Measurements from ENCODE around the gene DNAH12.

Gene DNAH12

GRCh38 chr3:57420001-57420400 is 124.1 kb downstream of the DNAH12 start:
- TF ChIP-seq CTCF (IDR thresholded peaks at IDR 0.05; ENCODE audit: borderline replicate concordance, insufficient read depth, low read depth, low read length): no peak
- no peak overlapping the region for H3K4me3 ChIP-seq (ENCODE audit: low read depth, low read length)

- no peak for TF ChIP-seq CTCF (IDR thresholded peaks at IDR 0.05; ENCODE audit: borderline replicate concordance, insufficient read depth, low read depth, low read length)
- no peak overlapping the region for H3K4me3 ChIP-seq (ENCODE audit: low read depth, low read length)
These were observed 132.4 kb downstream of the DNAH12 start for GRCh38 chr3:57411715-57412114.

GRCh38 chr3:57409471-57409870 is 134.7 kb downstream of the DNAH12 start:
- no peak overlapping the region for H3K4me3 ChIP-seq (ENCODE audit: low read depth, low read length)
- TF ChIP-seq CTCF (IDR thresholded peaks at IDR 0.05; ENCODE audit: borderline replicate concordance, insufficient read depth, low read depth, low read length): no peak

- H3K4me3 ChIP-seq (ENCODE audit: low read depth, low read length): no peak overlapping the region
- no peak for TF ChIP-seq CTCF (IDR thresholded peaks at IDR 0.05; ENCODE audit: borderline replicate concordance, insufficient read depth, low read depth, low read length)
These were observed 141.5 kb downstream of the DNAH12 start for GRCh38 chr3:57402675-57403074.

- H3K4me3 ChIP-seq (ENCODE audit: low read depth, low read length): no peak overlapping the region
- TF ChIP-seq CTCF (IDR thresholded peaks at IDR 0.05; ENCODE audit: borderline replicate concordance, insufficient read depth, low read depth, low read length): peak; percentile 93
These were observed 146.7 kb downstream of the DNAH12 start for GRCh38 chr3:57397175-57398026.

GRCh38 chr3:57393977-57394376 is 150.2 kb downstream of the DNAH12 start:
- H3K4me3 ChIP-seq (ENCODE audit: low read depth, low read length): no peak overlapping the region
- no peak for TF ChIP-seq CTCF (IDR thresholded peaks at IDR 0.05; ENCODE audit: borderline replicate concordance, insufficient read depth, low read depth, low read length)

- no peak overlapping the region for H3K4me3 ChIP-seq (ENCODE audit: low read depth, low read length)
- TF ChIP-seq CTCF (IDR thresholded peaks at IDR 0.05; ENCODE audit: borderline replicate concordance, insufficient read depth, low read depth, low read length): no peak
These were observed 152.4 kb downstream of the DNAH12 start for GRCh38 chr3:57391767-57392166.

Data from GM12875 (cell line).